ENCODE results near the gene PCTP. TPM values are rescaled to one million over a fixed set of nuclear protein-coding genes. Genes with fewer than 3 reads are reported as not detected.

The PCTP gene
- total RNA-seq, 1 experiment from 2014 or later, result 17.3 TPM

- Histone ChIP-seq H3K4me1 (replicated peaks; ENCODE audit: insufficient read depth) (peaks cover 3% of the 10 kb centered on the region), H3K27me3 (ENCODE audit: insufficient read depth, low read depth) (no peaks in the 10 kb centered on the region), H3K79me2 (ENCODE audit: low read depth) (no peaks in the 10 kb centered on the region), H3K27ac (no peak overlapping the region), H3F3A (ENCODE audit: insufficient read depth, low read depth) (peaks cover 2% of the 10 kb centered on the region; the same call in 1 of the 2 replicates), H3K4me3 (no peak overlapping the region), H3K36me3 (ENCODE audit: low read depth) (no peaks in the 10 kb centered on the region), H3K4me2 (no peak overlapping the region), H3K9me3 (ENCODE audit: insufficient read depth, low read depth) (no peaks in the 10 kb centered on the region), H3K9me2 (ENCODE audit: insufficient read depth) (no peaks in the 10 kb centered on the region), H4K20me1 (ENCODE audit: insufficient read depth) (peaks cover 10% of the 10 kb centered on the region; the same call in 1 of the 2 replicates), H2AFZ (no peak overlapping the region)
- ChIA-PET POLR2A (ENCODE audit: unreplicated experiment) (no interaction called here), CTCF (no interaction called here)
- TF ChIP-seq CTCF (conservative IDR thresholded peaks at IDR 0.05), result no peak
- no peak for TF ChIP-seq EZH2 (IDR thresholded peaks at IDR 0.05; ENCODE audit: low read depth)
- intact Hi-C loops (cut with micrococcal nuclease; ENCODE audit: unreplicated experiment), result loop anchor here (5.0 kb wide), 1 partner anchor 173 kb away; no protein-coding TSS in a partner anchor
- no peak for DNase-seq
- BruUV-seq (replicated peaks), result no TSS peak
Observed at GRCh38 chr17:55774846-55775271, 24.0 kb downstream of the PCTP start.

GRCh38 chr17:55776271-55776670, 25.4 kb downstream of the PCTP start:
- H3K9me3 ChIP-seq (ENCODE audit: insufficient read depth, low read depth), result no peaks in the 10 kb centered on the region
- H3K4me3 ChIP-seq, result no peak overlapping the region
- no peaks in the 10 kb centered on the region for H3K27me3 ChIP-seq (ENCODE audit: insufficient read depth, low read depth)
- no peaks in the 10 kb centered on the region for H3K79me2 ChIP-seq (ENCODE audit: low read depth)
- no peaks in the 10 kb centered on the region for H4K20me1 ChIP-seq (ENCODE audit: insufficient read depth)
- no peak overlapping the region for H2AFZ ChIP-seq
- intact Hi-C loops (cut with micrococcal nuclease; ENCODE audit: unreplicated experiment), result no loop called here
- no peaks in the 10 kb centered on the region for H3F3A ChIP-seq (ENCODE audit: insufficient read depth, low read depth)
- POLR2A ChIA-PET (ENCODE audit: unreplicated experiment), result no interaction called here
- H3K36me3 ChIP-seq (ENCODE audit: low read depth), result no peaks in the 10 kb centered on the region
- no TSS peak for BruUV-seq (replicated peaks)
- no peak overlapping the region for H3K4me2 ChIP-seq
- no peaks in the 10 kb centered on the region for H3K4me1 ChIP-seq (replicated peaks; ENCODE audit: insufficient read depth)
- CTCF ChIA-PET, result no interaction called here
- DNase-seq, result no peak
- no peak overlapping the region for H3K27ac ChIP-seq
- TF ChIP-seq CTCF (conservative IDR thresholded peaks at IDR 0.05) (no peak), EZH2 (IDR thresholded peaks at IDR 0.05; ENCODE audit: low read depth) (no peak)
- H3K9me2 ChIP-seq (ENCODE audit: insufficient read depth), result no peaks in the 10 kb centered on the region

GRCh38 chr17:55777471-55777971, 26.7 kb downstream of the PCTP start:
- DNase-seq, result no peak
- BruUV-seq (replicated peaks), result no TSS peak
- no peak for TF ChIP-seq CTCF (conservative IDR thresholded peaks at IDR 0.05)
- no peak for TF ChIP-seq EZH2 (IDR thresholded peaks at IDR 0.05; ENCODE audit: low read depth)
- no peaks in the 10 kb centered on the region for H3K27me3 ChIP-seq (ENCODE audit: insufficient read depth, low read depth)
- H3K27ac ChIP-seq, result no peak overlapping the region
- no peak overlapping the region for H3K4me3 ChIP-seq
- ChIA-PET CTCF (no interaction called here), POLR2A (ENCODE audit: unreplicated experiment) (no interaction called here)
- H3K9me2 ChIP-seq (ENCODE audit: insufficient read depth), result no peaks in the 10 kb centered on the region
- no peaks in the 10 kb centered on the region for H3K4me1 ChIP-seq (replicated peaks; ENCODE audit: insufficient read depth)
- intact Hi-C loops (cut with micrococcal nuclease; ENCODE audit: unreplicated experiment), result no loop called here
- no peaks in the 10 kb centered on the region for H3K9me3 ChIP-seq (ENCODE audit: insufficient read depth, low read depth)
- no peaks in the 10 kb centered on the region for H3F3A ChIP-seq (ENCODE audit: insufficient read depth, low read depth)
- H3K36me3 ChIP-seq (ENCODE audit: low read depth), result no peaks in the 10 kb centered on the region
- H3K79me2 ChIP-seq (ENCODE audit: low read depth), result no peaks in the 10 kb centered on the region
- no peak overlapping the region for H2AFZ ChIP-seq
- H4K20me1 ChIP-seq (ENCODE audit: insufficient read depth), result no peaks in the 10 kb centered on the region
- no peak overlapping the region for H3K4me2 ChIP-seq

All from PC-9 (cell line).